GM12801 (cell line): ENCODE measurements around the gene MTHFD1L.

ENCODE experiments used
- TF ChIP-seq, protein P1 (sequence below): IDR thresholded peaks from one replicate; pipeline ENCODE4 v1.5.1; 2011; ENCODE audit warnings: control low read depth; ENCODE audit not compliant: insufficient read length; ENCODE audit errors: extremely low read depth

MTHFD1L gene

DNA sequence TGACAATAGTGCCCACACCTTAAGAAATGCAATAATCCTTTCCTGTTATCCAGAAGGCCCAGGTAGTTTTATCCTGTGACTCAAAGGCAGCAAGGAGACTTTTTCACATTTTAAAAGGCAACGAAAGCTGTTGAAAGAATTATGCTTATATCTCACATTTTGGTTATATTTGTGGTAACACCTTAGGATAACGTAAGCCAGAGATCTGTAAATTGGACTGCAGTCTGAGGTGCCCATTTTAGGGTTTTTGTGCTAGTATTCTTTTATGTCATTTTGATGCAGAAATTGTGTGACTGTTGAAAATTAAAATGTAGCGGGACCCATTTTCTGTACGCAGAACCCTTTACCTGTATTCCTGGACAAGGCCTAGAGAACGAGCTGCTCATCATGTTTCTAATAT, 24.3 kb upstream of the MTHFD1L start:
- TF ChIP-seq, protein P1, sequence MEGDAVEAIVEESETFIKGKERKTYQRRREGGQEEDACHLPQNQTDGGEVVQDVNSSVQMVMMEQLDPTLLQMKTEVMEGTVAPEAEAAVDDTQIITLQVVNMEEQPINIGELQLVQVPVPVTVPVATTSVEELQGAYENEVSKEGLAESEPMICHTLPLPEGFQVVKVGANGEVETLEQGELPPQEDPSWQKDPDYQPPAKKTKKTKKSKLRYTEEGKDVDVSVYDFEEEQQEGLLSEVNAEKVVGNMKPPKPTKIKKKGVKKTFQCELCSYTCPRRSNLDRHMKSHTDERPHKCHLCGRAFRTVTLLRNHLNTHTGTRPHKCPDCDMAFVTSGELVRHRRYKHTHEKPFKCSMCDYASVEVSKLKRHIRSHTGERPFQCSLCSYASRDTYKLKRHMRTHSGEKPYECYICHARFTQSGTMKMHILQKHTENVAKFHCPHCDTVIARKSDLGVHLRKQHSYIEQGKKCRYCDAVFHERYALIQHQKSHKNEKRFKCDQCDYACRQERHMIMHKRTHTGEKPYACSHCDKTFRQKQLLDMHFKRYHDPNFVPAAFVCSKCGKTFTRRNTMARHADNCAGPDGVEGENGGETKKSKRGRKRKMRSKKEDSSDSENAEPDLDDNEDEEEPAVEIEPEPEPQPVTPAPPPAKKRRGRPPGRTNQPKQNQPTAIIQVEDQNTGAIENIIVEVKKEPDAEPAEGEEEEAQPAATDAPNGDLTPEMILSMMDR: no peak

DNA sequence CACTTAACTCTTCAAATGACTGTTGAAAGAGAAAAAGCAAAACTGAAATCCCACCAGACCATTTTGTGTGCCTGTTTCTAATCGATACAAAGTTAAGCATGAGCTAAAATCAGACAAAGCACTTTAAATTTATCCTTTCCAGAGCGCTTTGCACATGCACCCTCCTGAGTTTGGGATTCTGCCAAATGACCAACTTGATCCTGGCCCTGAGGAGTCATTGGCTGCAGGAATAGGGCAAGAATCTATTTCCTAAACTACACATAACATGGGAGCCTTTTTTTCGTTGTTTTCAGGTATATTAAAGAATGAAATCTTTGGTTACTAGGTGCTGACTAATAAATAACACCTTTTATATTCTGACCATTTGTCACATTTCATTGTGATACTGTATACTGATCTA, 23.8 kb upstream of the MTHFD1L start:
- TF ChIP-seq, protein P1: no peak

DNA sequence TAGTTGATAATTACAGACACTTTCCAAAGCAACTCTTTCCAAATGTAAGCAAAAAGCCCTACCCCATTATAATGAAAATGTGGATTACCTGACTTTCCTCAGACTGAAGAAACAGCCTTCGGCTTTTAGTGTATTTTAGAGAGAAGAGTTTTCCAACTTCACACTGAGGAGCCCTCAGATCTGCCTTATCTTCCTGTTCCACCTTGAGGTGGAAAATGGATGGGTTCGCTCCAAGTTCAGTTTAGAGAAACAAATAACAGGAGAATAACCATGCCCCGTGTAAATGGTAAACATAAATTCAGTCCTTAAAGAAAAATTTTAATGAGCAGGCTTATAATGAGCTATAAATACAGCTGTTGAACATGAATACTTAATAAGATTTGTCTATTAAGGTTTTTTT, 21.1 kb upstream of the MTHFD1L start:
- TF ChIP-seq, protein P1: no peak

DNA sequence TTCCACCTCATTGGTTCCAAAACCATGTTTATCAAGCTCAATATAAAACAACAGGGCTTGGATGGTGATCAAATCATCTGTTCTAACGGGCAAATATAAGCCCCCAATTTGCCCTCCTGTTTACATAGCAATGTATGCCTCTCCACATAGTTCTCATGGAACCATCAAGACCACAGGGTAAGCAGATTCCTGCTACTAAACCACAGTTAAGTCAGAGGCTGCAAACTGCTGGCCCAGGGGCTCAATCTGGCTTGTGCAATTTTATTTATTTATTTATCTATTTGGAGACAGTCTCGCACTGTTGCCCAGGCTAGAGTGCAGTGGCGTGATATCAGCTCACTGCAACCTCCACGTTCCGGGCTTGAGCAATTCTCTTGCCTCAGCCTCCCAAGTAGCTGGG, 18.9 kb upstream of the MTHFD1L start:
- TF ChIP-seq, protein P1: no peak

DNA sequence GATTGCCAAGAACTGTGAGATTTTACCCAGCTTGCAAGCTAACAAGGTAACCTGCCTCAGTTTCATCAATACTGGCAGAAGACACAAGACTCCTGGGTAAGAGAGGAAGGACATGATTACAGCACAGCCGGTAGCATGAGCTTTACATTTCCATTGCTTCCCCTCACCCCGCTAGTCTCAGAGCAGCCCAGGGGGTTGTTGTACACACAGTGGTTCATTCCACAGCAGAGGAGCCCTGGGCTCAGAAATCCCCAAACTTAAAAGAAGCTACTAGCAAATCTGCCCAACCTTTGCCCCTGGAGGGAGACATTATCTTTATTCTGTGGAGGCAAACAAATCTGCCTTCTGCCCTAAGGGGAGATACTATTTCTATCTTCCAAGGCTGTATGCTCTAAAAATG, 17.1 kb upstream of the MTHFD1L start:
- TF ChIP-seq, protein P1: no peak

DNA sequence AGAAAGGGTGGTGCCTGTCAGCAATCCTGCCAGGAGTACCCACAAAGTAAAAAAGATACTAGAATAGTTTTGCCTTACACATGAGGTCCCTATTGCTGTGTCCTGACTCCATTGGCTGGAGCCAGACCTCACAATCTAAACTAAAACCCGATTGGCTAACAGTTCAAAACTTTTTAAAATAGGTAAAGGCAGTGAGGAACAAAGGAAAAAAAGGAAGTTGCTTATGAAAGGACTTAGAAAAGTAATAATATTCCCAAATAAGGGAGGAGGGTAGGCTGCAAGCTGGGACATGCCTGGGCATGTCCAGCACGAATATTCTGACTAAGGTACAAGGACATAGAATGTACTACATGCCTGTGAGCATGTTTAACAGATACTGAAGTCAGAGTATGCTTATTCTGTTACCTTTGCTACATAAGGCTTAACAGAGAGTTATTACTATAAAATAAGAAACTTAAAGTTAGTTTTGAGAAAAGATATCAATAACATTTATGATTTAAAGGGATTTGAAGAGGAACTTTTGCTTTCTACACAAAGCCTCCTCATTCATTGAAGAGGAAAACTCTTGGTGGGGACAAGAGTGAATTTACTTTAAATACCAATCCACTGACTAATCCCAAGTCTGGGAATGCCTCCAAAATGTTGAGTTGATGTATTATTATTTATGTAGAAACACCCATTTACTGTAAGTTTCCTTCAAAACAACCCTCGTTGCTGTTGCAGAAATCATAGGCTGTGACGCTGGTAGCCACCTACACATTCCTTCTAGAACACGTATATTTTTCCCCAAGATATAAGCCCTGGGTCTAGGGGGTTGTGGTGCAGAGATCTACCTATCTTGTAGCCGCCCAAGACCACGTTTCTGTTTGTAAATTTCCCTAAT, 8.2 kb upstream of the MTHFD1L start:
- TF ChIP-seq, protein P1: no peak

DNA sequence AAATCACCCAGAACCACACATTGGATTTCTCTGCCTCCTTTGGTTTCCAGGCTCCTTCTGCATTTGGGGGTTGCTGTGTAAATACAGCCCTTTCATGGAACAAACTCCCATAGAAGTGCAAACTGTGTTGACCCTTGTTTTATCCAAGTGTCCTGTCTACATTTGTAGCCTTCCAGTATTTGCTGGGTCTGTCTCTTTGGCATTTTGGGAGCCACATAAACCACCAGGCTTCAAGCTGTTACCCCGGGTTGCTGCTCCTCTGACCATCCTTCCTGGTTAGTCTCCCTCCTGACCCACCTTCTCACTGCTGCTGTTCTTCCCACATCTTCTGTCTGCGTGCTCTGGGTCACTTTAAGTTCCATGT, 7.6 kb upstream of the MTHFD1L start:
- TF ChIP-seq, protein P1: no peak
